GM20000 (cell line): ENCODE results near the gene CAGE1.

Source experiments
- DNase-seq: peaks from one replicate; pipeline ENCODE4 v3.0.0; 2012; ENCODE audit warnings: low spot score
- CTCF ChIP-seq: IDR thresholded peaks from 2 replicates; pipeline ENCODE4 v1.5.1; 2012; ENCODE audit warnings: mild to moderate bottlenecking, control low read depth; ENCODE audit errors: extremely low read depth, missing control alignments

CAGE1 gene

GRCh38 chr6:7298113-7298512, 91.4 kb downstream of the CAGE1 start:
- no peak for TF ChIP-seq CTCF
- DNase-seq: no peak

- TF ChIP-seq CTCF: no peak
- no peak for DNase-seq
Observed at GRCh38 chr6:7296602-7297001, 92.9 kb downstream of the CAGE1 start.

GRCh38 chr6:7295916-7296315, 93.6 kb downstream of the CAGE1 start:
- TF ChIP-seq CTCF: no peak
- DNase-seq: no peak

- no peak for DNase-seq
- no peak for TF ChIP-seq CTCF
Observed at GRCh38 chr6:7292596-7293255, 96.8 kb downstream of the CAGE1 start.

- DNase-seq: no peak
- no peak for TF ChIP-seq CTCF
Observed at GRCh38 chr6:7290079-7290478, 99.5 kb downstream of the CAGE1 start.

GRCh38 chr6:7285416-7285815, 104.1 kb downstream of the CAGE1 start:
- DNase-seq: no peak
- TF ChIP-seq CTCF: no peak

- DNase-seq: no peak
- TF ChIP-seq CTCF: no peak
Observed at GRCh38 chr6:7283676-7284075, 105.9 kb downstream of the CAGE1 start.
